GM18858 (cell line): Measurements from ENCODE around the gene SPRR2E.
"Not testable (repeated sequence)": the region's sequence is repeated elsewhere in the genome, so short reads cannot be mapped to it uniquely, and the experiment has no call there.

ENCODE experiments used
- ATAC-seq: cut with Tn5 transposase; IDR thresholded peaks from one replicate; pipeline ENCODE4 v1.9.1; 2021; ENCODE audit not compliant: unreplicated experiment

Gene SPRR2E

DNA sequence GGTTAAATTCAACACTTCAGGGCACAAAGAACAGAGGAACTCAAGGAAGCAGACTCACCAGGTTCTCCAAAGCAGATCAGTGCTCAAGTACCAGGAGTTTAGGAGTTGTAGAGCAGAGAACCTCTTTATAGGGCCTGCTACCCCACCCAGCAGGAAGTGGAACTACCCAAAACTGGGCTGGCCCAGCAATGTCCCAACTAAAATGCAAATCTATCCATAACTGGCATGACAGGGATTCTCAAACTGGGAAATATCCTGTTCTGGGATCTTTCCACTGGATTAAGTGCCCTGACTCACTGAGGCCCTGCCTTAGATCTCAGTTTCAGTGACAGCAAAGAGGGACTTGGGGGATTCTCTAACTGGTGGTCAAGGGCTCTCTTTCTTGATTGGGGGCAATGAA, at the start of gene SPRR2E:
SPRR2E (minus strand) TSS at position 101 of the 400 bp plus-strand sequence. CDS start 775 bp downstream, outside the sequence.
- ATAC-seq: no peak

DNA sequence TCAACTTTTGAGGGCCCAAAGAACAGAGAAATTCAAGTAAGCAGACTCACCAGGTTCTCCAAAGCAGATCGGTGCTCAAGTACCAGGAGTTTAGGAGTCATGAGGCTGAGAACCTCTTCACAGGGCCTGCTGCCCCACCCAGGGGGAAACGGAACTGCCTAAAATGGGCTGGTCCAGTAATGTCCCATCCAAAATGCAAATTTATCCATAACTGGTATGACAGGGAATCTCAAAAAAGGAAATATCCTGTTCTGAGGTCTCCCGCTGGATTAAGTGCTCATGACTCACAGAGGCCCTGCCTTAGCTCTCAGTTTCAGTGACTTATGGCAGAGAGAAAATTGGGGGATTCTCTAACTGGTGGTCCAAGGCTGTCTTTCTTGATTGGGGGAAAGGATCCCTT, 47.1 kb upstream of the SPRR2E start:
- no peak for ATAC-seq

DNA sequence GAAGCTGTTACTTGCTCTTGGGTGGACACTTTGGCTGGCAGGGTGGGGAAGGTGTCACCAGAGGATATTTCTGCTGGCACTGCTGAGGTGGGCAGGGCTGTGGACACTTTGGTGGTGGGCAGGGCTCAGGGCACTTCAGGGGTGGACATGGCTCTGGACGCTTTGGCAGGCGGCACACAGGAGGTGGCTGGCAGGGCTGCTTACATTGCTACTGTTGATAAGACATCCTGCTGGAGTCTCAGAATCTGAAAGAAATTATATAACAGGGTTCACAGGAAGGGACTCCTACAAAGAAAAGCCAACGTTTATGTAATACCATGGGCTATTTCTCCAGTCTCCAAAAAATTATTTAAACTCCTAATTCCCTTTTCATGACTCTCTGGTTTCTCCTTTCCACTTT, 46.2 kb upstream of the SPRR2E start:
- ATAC-seq: no peak

DNA sequence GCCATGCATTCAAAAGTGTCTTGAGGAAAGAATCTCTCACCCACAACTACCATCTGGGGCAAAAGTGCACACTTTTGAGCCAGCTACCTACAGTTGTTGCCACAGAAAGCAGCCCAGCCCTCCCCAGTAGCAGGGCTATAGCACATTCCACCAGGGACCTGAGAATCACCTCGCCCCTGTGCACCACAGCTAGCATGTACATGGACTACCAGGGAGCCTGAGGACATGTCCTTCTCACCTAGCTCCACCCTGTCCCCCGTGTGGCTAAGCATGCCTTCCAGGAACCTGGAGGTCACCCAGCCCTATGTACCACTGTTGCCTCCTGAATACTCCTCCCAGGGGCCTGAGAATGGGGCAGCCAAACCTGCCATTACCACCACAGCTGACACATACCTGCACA, 39.4 kb upstream of the SPRR2E start:
- no peak for ATAC-seq

DNA sequence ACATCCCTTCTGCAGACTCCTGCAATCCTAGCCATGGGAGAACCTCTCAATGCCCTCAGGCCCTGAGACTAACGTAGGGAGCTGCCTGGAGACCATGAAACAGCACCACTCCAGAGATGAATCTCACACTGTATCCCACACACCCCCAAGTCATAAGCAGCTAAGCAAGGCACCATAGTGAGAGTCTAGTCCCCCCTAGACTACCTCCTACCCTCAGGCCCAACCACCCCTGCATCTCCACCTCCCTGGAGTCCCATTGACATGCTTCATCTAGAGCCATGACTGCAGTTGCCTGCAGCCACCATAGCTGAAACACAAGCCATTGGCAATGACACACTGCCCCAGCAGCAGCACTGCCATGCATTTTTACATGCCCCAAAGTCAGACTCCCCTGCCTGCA, 38.9 kb upstream of the SPRR2E start:
- ATAC-seq: no peak

DNA sequence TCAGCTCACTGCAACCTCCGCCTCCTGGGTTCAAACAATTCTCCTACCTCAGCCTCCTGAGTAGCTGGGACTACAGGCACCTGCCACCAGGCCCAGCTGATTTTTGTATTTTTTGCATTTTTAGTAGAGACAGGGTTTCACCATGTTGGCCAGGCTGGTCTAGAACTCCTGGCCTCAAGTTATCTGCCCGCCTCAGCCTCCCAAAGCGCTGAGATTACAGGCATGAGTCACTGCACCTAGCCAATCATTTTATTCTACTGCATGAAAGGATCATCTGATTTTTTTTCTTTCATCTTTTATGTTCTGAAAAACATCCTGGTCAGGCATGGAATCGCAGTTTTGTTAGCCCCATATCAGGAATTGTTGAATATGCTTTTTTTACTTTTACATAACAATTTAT, 34.4 kb upstream of the SPRR2E start:
- ATAC-seq: not testable (repeated sequence)

DNA sequence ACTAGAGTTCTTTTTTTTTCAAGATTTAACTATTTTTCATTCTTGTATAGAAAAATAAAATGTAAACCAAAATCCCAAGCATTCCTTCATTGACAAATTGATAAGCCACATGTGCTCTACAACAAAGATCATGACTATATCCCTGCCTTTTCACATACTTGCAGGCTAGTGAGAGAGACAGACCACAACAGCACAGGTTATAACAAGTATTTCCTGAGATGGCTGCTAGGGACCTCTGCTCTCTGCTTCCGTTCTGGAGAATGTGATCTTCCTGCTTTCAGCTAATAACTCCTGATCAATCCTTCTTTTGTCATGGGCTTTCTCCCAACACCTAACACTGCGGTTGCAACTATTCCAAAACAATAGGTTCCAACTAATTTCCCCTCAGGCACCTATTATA, 33.0 kb upstream of the SPRR2E start:
- ATAC-seq: no peak

DNA sequence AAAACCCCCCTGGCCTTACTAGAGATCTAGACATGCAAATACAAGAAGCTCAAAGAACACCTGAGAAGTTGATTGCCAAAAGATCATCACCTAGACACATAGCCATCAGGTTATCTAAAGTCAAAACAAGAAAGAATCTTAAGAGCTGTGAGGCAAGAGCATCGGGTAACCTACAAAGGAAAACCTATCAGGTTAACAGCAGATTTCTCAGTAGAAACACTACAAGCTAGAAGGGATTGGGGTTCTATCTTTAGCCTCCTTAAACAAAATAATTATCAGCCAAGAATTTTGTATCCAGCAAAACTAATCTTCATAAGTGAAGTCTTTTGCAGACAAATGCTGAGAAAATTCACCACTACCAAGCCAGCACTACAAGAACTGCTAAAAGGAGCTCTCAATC, 31.2 kb upstream of the SPRR2E start:
- ATAC-seq: no peak

DNA sequence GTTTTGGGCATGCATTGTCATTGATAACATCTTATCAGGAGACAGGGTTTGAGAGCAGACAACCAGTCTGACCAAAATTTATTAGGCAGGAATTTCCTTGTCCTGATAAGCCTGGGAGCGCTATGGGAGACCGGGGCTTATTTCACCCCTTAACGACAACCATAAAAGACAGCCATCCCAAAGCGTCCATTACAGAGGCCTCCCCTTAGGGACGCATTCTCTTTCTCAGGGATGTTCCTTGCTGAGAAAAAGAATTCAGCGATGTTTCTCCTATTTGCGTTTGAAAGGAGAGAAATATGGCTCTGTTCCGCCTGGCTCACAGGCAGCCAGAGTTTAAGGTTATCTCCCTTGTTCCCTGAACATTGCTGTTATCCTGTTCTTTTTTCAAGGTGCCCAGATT, 29.5 kb upstream of the SPRR2E start:
- not testable (repeated sequence) for ATAC-seq

DNA sequence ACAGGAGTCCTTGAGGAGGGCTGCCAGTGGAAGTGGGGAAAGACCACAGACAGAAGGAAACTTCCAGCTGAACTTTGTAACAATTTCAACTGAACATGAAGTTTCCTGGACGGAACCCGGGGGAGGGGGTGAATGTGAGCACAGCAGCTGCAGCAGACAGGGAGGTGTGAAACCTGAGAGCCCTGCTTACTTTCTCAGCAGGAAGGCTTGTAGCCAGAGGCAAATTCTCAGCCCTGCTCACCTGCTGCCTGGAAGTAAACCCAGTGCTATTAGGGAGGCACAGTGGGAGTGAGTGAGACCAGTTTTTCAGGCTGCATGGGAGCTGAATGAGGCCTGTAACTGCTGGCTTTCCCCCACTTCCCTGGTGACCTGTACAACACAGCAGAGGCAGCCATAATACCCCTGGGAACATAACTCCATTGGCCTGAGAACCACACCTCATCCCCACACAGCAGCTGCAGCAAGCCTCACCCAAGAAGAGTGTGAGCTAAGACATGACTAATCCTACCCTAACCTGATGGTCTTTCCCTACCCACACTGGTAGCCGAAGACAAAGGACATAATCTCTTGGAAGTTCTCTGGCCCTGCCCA, 28.6 kb upstream of the SPRR2E start:
- no peak for ATAC-seq

DNA sequence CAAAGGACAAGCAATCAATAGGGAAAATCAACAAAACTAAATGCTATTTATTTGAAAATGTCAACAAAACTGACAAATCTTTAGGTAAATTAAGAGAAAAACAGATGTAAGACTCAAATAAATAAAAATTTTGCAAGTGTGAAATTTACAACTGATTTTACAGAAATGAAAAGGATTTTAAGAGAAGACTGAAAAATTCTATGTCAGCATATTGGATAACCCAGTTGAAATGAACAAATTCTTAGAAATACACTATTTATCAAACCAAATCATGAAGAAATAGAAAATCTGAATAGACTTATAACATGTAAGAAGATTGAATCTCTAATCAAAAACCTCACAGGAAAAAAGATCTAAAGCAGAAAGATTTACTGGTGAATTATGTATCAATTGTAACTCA, 26.6 kb upstream of the SPRR2E start:
- ATAC-seq: no peak

DNA sequence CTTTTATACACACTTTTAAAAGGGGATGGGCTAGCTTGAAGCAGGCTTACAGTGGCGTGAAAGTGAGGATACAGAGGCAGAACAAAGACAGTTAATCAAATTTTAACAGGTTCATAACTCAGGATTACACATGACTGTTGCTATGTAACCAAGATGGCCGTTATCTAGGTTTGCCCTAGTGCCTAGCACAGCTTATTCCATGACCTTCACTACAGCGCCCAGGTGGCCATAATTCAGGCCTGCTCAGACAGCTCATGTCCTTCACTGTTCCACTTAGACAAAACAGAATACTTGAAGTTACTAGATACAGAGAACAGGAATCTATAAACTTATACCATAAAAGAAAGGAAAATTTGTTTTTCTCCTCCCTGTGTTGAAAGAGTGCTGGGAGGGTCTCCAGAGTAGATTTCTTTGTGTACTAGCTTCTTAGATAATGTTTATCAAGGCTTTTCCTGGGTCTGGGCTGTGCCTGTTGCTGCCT, 25.2 kb upstream of the SPRR2E start:
- no peak for ATAC-seq

DNA sequence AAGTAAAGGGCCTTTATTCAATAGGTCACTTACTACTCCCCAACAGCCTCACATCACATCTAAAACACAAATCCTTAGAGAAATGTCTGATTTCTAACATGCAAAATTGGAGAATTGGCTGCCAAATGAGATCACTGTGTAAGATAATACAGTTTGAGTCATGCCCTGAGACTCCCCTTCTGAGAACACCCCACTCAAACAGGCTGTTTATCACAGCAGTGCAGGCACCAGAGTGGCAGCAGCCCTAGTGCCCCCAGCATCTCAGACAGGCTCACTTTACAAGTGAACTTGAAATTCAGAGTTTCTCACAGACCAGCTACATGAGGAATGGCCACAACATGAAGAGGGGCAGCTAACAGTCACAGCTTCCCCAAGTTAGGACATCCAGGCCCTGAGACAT, 20.9 kb upstream of the SPRR2E start:
- not testable (repeated sequence) for ATAC-seq

DNA sequence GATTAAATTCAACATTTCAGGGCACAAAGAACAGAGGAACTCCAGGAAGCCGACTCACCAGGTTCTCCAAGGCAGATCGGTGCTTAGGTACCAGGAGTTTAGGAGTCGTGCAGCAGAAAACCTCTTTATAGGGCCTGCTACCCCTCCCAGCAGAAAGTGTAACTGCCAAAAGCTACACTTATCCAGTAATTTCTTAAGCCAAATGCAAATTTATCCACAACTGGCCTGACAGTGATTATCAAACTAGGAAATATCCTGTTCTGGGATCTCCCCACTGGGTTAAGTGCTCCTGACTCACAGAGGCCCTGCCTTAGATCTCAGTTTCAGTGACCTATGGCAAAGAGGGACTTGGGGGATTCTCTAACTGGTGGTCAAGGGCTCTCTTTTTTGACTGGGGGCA, 19.1 kb upstream of the SPRR2E start, which contains the start of gene SPRR2F:
SPRR2F (minus strand) TSS at position 101 of the 400 bp plus-strand sequence. CDS start 783 bp downstream, outside the sequence.
- no peak for ATAC-seq

DNA sequence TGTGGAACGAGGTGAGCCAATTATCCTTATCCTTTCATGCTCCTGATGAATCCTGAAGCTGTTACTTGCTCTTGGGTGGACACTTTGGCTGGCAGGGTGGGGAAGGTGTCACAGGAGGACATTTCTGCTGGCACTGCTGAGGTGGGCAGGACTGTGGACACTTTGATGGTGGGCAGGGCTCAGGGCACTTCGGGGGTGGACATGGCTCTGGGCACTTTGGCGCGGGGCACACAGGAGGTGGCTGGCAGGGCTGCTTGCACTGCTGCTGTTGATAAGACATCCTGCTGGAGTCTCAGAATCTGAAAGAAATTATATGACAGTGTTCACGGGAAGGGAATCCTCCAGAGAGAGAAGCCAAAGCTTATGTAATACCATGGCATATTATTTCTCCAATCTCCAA, 18.1 kb upstream of the SPRR2E start:
- ATAC-seq: not testable (repeated sequence)

DNA sequence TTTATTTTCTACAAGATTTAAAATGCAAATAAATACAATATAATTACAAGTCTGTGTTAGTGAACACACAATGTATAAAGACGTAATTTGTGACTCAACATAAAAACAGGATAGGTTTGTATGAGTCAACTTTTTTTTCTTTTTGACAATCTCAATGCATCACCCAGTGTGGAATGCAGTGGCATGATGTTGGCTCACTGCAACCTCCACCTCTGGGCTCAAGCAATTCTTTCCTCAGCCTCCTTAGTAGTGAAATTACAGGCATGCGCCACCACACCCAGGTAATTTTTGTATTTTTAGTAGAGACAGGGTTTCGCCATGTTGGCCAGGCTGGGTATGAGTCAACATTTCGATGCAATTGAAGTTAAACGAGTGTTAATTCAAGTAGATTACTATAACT, 5.9 kb upstream of the SPRR2E start:
- no peak for ATAC-seq

DNA sequence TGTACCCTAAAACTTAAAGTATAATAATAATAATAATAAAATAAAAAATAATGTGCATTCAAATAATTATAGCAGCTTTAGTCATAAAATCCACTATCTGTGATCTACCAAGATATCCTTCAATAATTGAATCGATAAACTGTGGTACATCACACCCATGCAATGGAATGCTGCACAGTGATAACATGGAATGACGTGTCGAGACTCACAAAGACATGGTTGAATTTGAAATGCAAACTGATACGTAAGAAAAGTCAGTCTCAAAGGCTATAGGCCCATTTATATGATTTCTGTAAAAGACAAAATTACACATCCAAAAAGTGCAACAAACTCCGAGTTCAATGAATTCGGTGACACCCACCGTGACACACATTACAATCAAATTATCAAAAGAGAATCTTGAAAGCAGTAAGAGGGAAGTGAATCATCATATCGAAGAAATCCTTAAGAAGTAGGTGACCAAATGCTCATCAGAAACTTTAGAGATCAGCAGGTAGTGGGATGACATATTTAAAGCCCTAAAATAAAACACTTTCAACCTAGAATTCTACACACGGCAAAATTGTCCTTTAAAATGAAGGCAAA, 5.2 kb upstream of the SPRR2E start:
- no peak for ATAC-seq

DNA sequence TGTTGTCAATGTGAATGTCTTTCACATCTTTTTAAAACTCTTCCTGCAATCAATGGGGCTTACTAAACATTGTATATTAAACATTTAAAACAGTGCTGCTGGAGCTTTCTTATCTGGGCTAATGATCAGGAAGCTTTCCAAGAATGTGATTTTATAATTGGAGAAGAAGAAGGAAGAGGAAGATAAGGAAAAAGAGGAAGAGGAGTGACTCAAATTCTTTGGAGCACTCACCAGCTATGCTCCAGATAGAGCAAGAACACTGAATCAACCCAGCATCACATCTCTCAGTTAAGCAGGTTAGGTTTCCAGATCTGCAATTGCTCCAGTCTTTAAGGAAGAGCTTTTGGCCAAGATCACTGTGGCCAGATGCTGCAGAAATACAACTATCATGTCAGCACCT, 1.4 kb upstream of the SPRR2E start:
- ATAC-seq: no peak

DNA sequence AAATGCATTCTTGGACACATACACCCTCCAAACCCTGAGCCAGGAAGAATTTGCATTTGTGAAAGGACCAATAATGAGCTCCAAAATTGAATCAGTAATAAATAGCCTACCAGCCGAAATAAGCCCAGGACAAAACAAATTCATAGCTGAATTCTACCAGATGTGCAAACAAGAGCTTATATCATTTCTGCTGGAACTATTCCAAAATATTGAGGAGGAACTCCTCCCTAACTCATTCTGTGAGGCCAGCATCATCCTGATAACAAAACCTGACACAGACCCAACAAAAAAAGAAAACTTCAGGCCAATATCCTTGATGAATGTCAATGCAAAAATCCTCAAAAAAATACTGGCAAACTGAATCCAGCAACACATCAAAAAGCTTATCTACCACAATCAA, 6.7 kb downstream of the SPRR2E start:
- ATAC-seq: no peak

DNA sequence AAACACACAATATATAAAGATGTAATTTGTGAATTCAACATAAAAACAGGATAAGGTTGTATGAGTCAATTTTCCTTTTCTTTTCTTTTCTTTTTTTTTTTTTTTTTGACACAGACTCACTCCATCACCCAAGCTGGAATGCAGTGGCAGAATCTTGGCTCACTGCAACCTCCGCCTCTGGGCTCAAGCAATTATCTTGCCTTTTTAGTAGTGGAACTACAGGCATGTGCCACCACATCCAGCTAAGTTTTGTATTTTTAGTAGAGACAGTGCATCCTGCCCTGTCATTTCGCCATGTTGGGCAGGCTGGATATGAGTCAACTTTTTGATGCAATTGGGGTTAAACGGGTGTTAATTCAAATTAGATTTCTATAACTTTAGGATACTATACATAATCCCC, 12.6 kb downstream of the SPRR2E start:
- ATAC-seq: no peak

DNA sequence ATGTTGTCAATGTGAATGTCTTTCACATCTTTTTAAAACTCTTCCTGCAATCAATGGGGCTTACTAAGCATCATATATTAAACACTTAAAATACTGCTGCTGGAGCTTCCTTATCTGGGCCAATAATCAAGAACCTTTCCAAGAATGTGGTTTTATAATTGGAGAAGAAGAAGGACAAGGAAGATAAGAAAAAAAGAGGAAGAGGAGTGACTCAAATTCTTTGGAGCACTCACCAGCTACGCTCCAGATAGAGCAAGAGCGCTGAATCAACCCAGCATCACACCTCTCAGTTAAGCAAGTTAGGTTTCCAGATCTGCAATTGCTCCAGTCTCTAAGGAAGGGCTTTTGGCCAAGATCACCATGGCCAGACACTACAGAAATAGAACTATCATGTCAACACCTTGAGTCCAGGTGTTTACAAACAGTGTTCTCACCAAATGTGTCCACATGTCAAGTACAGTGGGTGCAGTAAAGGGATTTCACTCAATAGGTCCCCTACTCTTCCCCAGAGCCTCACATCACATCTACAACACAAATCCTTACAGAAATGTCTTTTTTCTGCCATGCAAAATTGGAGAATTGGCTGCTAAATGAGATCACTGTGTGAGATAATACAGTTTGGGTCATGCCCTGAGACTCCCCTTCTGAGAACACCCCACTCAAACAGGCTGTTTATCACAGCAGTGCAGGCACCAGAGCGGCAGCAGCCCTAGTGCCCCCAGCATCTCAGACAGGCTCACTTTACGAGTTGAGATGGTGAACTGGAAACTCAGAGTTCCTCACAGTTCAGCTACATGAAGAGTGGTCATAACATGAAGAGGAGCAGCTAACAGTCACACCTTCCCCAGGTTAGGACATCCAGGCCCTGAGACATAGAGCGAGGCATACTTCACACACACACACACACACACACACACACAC, 21.3 kb downstream of the SPRR2E start:
- no peak for ATAC-seq

DNA sequence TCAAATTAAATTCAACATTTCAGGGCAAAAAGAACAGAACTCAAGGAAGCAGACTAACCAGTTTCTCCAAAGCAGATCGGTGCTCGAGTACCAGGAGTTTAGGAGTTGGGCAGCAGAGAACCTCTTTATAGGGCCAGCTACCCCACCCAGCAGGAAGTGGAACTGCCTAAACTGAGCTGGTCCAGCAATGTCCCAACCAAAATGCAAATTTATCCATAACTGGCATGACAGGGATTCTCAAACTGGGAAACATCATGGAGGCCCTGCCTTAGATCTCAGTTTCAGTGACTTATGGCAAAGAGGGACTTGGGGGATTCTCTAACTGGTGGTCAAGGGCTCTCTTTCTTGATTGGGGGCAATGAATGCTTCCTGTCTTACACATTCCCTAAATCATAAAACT, 22.8 kb downstream of the SPRR2E start, which contains the start of gene SPRR2B:
SPRR2B (minus strand) TSS at position 101 of the 400 bp plus-strand sequence. CDS start 772 bp downstream, outside the sequence.
- ATAC-seq: no peak
